IPS-NIHi7 (cell line): ENCODE data around the gene FGF14.
A peak's percentile ranks its signal among the peaks of the same experiment; 100 is the strongest.
"Not testable (repeated sequence)": the region's sequence is repeated elsewhere in the genome, so short reads cannot be mapped to it uniquely, and the experiment has no call there.

Experiments used
- DNase-seq: peaks from one replicate; pipeline ENCODE4 v3.0.0; 2012; ENCODE audit warnings: mixed read lengths; ENCODE audit errors: extremely low spot score

The FGF14 gene

GRCh38 chr13:102195566-102196462 is 206.0 kb downstream of the FGF14 start:
- no peak for DNase-seq

DNA sequence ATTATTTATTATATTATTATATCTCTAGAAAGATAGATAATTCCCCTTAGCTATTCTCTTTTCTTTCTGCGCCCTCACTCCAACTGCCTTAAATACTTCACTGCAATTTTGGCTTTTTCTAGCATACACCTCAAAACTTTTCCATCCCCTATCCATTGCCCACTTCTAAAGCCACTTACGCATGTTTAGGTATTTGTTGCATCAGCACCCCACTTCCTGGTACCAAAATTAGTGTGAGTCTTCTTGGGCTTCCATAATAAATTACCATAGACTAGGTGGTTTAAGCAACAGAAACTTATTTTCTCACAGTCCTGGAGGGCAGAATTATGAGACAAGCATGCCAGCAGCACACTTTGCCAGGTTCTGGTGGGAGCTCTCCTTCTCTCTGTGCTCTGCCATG is 209.0 kb downstream of the FGF14 start:
- DNase-seq, result no peak

GRCh38 chr13:102191951-102192502 is 209.8 kb downstream of the FGF14 start:
- no peak for DNase-seq

DNA sequence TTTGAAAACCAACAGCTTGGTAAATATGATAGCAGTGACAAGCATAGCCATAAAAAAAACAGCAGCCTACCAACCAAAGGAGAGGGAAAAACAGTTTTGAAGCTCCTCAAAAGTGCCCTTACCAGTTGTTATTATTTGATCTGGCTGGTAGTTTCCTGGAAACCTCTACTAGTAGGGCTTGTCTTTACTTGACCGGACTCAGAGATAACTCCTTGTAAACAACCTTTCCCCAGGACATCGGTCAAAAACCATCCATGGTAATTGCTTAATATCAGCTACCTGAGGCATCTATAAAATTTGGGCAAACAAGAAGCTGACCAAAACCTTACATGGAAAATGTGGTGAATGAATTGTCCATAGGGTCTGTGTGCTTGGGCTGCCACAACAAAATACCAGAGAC is 210.9 kb downstream of the FGF14 start:
- no peak for DNase-seq

DNA sequence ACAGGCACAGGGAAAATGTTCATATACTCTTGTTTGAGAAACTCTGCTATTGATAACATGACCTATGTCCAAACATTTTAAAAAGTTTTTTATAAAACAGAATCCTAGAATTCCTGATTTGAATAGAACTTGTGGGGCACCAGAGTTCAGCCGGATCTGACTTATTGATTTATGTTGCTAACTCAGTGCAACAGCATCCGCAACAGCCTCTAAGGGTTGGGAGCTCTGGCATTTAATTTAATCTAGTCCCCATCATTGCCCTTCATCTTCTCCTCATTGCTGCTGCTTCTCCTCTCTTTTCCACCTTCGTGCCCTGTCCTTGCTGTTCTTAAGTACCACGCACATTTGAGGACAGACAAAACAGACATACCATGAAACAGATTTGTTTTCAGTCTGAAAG is 214.5 kb downstream of the FGF14 start:
- no peak for DNase-seq

- no peak for DNase-seq
These were observed 216.4 kb downstream of the FGF14 start for GRCh38 chr13:102185375-102185984.

- DNase-seq, result no peak
These were observed 218.2 kb downstream of the FGF14 start for GRCh38 chr13:102183509-102184182.

DNA sequence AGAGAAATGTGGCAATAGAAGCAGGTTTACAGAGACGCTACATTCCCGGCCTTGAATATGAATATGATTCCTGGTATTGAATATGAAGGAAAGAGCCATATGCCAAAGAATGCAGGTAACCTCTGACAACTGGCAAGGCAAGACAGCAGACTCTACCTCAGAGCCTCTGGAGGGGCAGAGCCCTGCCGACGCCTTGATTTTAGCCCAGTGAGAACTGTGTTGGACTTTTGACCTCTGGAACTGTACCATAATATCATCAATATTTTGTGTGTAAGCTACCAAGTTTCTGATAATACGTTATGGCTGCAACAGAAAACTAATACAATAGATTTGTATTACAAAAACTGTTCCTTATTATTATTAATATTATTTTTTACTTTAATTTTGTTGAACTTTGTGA is 219.7 kb downstream of the FGF14 start:
- no peak for DNase-seq

GRCh38 chr13:102177431-102177830 is 224.4 kb downstream of the FGF14 start:
- no peak for DNase-seq

DNA sequence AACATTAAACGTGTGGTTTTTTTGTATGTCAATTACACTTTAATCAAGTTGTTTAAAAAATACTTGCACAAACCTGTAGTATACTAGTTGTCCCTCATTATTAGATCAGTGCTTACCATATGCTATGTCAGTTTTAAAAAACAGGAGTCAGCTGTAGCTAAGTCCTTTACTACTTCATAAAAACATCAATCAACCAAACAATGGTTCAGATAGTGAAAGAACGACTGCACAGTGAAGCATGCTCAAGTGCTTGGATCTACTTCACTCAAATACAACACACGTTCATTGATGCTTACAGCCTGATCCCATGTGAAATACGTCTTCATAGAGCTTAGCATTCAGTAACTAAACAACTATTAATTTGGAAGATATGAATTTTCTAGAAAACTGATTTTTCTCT is 225.0 kb downstream of the FGF14 start:
- DNase-seq, result no peak

DNA sequence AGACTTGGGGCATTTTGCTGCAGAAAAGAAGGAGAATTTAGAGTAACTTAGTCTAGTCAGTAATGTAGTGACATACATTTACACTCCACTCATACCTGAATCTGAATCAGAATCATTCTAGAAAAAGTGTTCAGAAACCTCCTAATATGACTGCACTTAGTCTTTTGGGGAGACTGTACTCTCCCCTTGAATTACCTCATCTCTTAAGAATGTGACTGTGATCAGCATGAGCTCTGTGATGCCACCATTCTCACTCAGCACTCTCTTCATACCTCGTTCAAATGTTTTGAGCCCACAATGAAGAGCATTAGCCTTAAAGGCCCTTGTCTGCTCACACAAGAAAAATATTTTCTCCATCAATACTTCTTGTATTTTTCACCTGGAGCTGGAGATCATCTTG is 229.4 kb downstream of the FGF14 start:
- DNase-seq, result no peak

GRCh38 chr13:102170305-102170704 is 231.5 kb downstream of the FGF14 start:
- DNase-seq, result no peak

DNA sequence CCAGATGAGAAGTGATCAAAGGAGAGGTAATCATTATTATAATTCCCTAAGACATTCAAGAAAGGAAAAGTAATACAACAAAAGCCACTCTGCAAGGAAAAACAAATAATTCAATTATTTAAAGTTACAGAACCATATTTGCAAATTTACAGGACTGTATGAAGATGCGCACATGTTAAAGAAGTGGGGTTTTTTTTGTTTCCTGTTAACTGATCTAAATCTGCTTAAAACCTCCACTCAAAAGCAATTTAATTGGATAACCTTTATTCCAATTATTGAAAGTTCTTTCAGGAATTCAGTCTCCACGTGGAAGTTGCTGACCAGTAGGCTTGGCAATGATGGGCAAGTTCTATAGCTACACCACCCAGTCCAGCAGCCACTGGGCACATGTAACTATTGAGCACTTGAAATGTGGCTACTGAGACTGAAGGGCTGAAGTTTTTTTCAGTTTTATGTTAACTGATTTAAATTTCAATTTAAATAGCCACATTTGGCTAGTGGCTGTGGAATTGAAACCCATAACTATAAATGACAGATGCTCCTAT is 232.3 kb downstream of the FGF14 start:
- DNase-seq, result no peak

- DNase-seq, result no peak
These were observed 249.1 kb downstream of the FGF14 start for GRCh38 chr13:102152790-102153189.

DNA sequence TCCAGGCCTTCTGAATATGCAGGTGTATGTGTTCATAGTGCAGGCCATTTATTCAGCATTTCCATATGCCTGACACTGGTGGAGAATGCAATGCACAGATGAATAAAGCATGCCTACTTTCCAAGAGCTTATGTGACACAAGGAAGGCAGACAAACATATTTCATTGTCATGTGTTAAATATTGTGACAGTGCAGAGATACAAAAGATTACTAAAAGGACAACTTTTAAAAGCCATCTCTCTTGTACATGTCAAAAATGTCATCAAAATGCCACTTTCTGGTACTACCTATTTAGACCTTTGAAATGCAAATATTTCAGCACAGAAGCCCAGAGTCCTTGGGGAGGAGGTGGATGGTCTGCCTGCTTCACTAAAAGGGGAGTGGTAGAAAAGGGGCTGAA is 254.5 kb downstream of the FGF14 start:
- DNase-seq, result no peak

DNA sequence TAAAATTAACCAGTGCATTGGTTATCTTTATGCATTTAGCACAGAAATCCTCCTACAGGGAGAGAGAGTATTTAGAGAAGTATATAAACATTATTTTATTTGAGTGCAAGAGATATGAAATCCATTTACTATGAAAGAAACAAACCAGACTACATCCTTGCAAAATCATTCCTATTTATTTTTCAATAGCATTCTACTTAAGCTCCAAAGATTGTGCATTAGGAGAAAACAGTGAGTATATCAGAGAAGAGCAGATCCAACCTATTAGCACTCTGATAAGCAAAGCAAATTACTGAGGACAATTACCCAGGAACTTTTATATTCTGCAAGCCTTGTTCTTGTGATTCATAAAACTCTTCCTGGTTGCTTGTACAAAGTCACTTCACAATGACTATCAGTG is 256.1 kb downstream of the FGF14 start:
- DNase-seq, result no peak

DNA sequence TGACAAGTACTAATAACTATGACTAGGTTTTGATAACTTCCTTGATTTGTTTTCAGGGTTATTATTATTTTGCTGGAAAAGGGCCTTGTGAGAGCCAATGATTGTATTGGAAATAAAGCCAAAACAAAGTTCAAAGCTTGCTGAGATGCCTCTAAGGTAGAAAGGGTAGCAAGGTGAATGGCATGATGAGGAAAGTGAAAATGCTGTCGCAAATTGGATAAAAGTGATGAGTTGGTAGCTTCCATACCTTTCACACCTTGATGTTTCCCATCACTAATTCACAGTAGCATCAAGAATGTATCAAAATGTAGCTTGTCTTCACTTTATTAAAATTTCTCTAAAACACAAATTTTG is 259.4 kb downstream of the FGF14 start:
- DNase-seq, result no peak

DNA sequence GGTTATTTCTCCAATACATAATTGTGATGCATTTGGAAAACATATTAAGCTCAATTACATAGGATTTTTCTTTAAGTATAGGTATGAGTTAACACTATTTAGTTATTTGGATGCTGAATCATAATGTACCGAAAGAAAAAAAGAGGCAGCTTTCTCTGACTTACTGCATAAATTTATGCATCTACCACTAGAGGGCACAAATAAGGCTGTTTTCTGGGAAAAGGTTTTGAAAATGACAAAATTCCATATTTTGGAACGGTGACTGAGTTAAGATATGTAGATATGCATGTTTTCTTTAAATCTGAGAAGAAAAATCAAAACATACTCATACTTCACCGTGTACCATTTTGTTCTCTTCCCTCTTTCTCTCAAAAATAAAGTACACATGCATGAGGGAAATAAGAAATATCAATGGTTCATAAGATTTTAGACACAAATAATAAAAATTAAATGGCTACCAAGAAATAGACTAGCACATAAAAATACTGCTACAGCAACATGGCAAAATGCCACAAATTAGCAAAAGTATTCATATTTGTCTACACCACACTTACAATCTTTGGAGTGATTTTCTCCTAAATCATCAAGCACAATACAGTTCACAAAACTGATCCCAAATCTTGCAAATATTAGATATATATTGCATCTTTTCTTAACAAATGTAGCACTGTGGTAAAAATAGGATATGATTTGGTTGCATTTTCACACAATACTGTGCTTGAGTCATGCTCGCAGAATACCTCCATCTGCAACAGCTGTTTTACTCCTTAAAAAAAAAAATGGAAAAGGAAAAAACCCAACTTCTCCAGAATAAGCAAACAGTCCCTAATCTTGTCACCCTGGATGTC is 260.0 kb downstream of the FGF14 start:
- DNase-seq, result peak; percentile 18

- DNase-seq, result no peak
These were observed 262.2 kb downstream of the FGF14 start for GRCh38 chr13:102139626-102140025.

DNA sequence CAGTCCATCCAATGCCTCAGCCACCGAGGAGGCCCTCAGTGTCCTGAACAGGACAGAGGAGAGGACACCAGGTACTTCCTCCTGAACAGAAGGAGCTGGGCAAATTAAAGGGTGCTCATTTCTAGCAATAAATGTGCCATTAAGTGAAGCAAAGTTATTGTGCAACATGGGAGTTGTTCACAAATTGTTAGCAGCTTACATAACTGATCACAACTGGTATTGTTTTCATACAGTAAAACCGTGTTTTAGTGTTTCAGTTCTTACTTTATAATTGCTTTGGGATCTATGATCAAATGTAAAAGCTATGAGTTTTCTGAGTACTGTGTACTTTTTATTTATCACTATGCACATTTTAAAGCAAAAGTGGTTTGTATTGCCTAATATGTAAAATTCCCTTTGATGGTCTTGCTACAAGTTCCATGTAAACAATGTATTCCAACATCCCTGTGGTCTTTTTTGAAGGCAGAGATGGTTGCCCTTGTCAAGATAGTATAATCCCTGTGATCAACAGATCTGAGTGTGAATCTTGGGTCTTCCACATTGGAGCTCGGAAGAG is 263.1 kb downstream of the FGF14 start:
- DNase-seq, result no peak

GRCh38 chr13:102137904-102138303 is 263.9 kb downstream of the FGF14 start:
- not testable (repeated sequence) for DNase-seq
